ENCODE measurements around the gene OR51V1.
"Not testable (repeated sequence)": the region's sequence is repeated elsewhere in the genome, so short reads cannot be mapped to it uniquely, and the experiment has no call there.

The OR51V1 gene

DNA sequence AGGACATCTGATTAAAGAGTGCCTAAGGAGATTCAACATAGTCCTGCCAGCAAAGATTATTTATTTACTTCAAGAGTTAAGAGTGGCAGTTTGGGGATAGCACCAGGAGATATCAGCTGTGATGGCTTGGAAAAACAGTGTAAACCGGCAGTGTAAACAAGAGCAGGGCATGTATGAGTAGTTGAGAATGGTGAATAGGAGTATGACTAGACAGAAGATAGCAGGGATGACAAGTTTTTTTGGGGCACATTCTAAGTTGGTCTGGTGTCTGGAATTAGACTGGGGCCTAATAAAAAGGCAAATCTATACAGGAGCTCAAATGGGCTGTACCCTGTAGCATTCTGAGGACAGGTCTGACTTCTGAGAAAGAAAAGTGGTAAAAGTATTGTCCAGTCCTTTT lies 39.4 kb downstream of the OR51V1 start:
- not testable (repeated sequence) for DNase-seq

DNA sequence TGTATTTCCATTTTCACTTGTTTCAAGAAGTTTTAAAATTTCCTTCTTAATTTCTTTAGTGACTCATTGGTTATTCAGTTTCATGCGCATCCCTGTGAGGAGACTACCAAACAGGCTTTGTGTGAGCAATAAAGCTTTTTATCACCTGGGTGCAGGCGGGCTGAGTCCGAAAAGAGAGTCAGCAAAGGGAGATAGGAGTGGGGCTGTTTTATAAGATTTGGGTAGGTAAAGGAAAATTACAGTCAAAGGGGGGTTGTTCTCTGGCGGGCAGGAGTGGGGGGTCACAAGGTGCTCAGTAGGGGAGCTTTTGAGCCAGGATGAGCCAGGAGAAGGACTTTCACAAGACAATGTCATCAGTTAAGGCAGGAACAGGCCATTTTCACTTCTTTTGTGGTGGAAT lies 40.3 kb downstream of the OR51V1 start:
- DNase-seq = not testable (repeated sequence)

DNA sequence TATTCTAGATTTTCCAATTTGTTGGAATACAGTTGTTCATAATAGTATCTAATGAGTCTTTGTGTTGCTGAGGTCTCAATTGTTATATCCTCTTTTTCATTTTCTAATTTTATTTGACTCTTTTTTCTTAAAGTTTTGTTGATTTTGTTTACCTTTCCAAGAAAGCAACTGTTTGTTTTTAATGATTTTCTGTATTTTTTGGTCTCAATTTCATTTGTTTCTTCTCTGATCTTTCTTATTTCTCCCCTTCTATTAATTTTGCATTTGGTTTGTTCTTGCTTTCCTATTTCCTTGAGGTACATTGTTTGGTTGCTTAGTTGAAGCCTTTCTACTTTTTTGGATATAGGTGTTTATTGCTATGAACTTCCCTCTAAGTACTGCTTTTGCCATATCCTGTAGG lies 40.7 kb downstream of the OR51V1 start:
- DNase-seq = no peak

DNA sequence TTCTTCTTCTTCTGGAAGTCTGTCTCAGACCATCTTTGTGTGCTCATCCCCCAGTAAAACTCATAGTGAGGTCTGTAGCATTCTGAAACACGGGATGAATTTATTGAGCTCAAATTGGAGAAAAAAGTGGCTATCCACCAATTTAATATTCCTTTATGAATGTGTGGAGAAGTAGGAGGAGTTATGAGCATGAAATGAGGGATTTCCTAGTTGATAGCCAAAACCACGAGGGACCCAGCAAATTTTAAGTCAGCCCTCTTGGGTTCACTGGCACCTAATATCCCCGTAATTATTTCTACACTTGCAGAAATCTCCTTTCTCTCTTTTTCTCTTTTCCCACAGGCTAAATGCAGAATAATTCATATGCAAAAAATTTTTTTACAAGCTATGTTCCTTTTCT lies 45.8 kb downstream of the OR51V1 start, which contains the start of gene OR52A1:
TSS of gene OR52A1 (minus strand) at position 101 of the 400 bp plus-strand sequence. CDS start 2,388 bp downstream, outside the sequence.
- DNase-seq = no peak

DNA sequence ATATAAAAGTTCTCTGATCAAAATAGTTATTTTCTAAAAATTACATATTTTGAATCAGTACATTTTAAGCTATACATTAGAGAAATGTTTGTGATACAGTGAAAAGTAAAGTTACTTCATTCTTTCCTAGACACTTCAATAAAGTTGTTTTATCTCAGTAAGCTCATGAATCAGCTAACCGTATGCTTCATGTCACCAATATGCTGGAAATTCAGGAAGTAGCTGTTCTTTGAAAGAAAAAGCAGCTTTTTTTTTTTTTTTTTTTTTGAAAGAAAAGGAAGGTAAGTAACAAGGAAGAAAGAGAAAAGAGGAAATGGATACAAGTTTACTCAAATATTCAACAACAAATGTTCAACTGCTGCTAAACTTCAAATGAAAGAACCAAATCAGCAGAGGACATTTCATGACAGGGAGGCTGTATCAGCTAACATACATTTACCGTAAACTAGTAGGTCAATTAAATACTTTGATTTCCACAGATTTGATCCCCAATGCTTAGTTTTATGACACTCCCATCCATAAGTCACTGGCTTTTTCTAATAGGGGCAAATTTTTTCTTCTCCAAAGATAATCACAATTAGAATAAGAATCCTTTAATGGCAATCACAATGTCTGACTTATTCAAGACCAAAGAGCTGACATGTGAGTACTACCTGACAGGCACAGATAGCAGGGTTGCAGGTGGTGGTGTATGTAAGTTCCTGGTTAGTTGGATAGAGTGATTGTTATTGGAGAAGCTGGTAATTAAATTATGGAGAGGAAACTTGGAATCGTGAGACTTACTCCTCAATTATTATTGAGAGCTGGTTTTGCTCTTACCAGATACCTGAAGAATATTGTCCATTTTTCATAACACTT lies 46.7 kb downstream of the OR51V1 start:
- no peak for DNase-seq

DNA sequence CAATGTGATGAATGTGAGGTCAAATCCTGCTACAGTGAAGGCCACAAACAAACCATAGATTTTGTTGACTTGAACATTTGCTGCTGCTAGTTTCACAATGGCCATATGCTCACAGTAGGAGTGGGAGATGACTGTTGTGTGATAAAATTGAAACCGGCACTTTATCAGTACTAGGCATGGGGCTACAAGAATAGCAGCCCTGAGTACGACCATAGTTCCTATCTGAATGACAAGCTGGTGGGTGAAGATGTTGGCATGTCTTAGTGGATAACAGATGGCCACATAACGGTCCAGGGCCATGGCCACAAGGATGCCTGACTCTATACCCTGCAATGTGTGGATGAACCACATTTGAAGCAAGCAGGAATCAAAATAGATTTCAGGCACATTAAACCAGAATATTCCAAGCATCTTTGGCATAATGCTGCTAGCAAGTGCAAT lies 48.7 kb downstream of the OR51V1 start:
- no peak for DNase-seq

Data from NCI-H1105 (cell line).